GM08714 (cell line): Measurements from ENCODE around the gene KLHL29.

Source experiments
- H3K4me3 ChIP-seq: fragments of 200-500 bp; sonication (Bioruptor generic); 2 replicates; pipeline ENCODE4 v1.5.1; 2014; ENCODE audit warnings: mild to moderate bottlenecking, low read length, inconsistent platforms
- ZNF274 ChIP-seq: IDR thresholded peaks from 2 replicates; pipeline ENCODE4 v1.6.1; 2012; ENCODE audit warnings: mild to moderate bottlenecking, low read depth, low read length

Gene KLHL29

GRCh38 chr2:23606196-23606595, 221.2 kb downstream of the KLHL29 start:
- H3K4me3 ChIP-seq: no peak overlapping the region
- no peak for TF ChIP-seq ZNF274

GRCh38 chr2:23606968-23607367, 222.0 kb downstream of the KLHL29 start:
- no peak overlapping the region for H3K4me3 ChIP-seq
- TF ChIP-seq ZNF274: no peak

DNA sequence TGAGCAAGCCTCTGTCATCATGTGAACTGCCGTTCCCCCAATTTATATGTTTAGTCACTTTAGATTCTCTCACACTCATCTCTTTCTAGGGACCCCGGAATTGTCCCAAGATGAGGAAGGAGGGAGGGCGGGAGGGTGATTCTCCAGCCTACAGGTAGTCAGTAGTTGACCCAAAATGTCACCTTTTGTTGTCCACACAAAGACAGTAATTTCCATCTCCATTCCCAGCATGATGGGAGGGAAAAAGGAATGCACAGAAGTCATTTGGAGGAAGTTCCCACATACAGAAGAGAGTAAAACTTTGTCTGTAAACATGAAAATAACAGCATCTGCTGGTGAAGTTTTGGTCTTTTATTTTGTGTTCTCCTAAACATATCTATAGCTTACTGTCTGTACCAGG, 222.9 kb downstream of the KLHL29 start:
- H3K4me3 ChIP-seq: no peak overlapping the region
- no peak for TF ChIP-seq ZNF274

DNA sequence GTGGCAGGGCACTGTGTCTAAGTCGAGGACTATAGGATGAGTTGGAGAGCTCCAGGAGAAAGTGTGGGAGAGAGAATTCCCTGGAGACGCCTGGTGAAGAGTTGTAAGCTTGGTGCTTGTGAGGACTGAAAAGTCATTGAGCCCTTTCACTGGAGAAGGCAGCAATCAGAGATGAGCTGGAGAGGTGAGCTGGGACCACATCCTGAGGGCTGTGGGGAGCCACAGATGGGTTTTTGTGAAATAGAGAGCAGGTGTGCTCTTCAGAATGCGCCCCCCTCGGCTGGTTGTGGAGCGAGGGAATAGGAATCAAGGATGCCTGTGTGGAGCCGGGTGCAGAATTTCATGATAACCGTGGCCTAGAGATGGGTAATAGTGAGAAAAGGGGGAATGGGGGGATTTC, 224.3 kb downstream of the KLHL29 start:
- TF ChIP-seq ZNF274: no peak
- H3K4me3 ChIP-seq: no peak overlapping the region

- TF ChIP-seq ZNF274: no peak
- no peak overlapping the region for H3K4me3 ChIP-seq
Observed at GRCh38 chr2:23611839-23612238, 226.9 kb downstream of the KLHL29 start.

DNA sequence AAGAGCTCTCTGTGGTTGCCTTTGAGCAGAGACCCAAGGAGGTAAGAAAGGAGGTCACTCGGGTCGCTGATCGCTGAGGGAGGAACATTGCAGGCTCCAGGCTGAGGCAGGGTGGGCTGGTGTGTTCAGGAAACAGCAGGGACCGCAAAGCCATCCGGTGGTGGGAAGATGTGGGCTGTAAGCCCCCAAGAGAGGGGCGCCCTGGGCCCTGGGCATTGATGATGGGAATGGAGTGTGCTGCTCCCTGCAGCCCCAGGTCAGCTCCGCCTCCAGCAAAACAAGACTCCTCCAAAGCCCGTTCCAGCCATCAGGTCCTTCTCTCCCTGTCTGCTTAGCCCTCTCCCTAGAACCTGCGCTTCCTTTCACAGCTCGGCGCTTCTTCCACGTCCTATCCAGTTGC, 229.7 kb downstream of the KLHL29 start:
- H3K4me3 ChIP-seq: no peak overlapping the region
- no peak for TF ChIP-seq ZNF274

GRCh38 chr2:23615216-23616020, 230.4 kb downstream of the KLHL29 start:
- H3K4me3 ChIP-seq: no peak overlapping the region
- TF ChIP-seq ZNF274: no peak

GRCh38 chr2:23616630-23617029, 231.7 kb downstream of the KLHL29 start:
- no peak overlapping the region for H3K4me3 ChIP-seq
- no peak for TF ChIP-seq ZNF274

DNA sequence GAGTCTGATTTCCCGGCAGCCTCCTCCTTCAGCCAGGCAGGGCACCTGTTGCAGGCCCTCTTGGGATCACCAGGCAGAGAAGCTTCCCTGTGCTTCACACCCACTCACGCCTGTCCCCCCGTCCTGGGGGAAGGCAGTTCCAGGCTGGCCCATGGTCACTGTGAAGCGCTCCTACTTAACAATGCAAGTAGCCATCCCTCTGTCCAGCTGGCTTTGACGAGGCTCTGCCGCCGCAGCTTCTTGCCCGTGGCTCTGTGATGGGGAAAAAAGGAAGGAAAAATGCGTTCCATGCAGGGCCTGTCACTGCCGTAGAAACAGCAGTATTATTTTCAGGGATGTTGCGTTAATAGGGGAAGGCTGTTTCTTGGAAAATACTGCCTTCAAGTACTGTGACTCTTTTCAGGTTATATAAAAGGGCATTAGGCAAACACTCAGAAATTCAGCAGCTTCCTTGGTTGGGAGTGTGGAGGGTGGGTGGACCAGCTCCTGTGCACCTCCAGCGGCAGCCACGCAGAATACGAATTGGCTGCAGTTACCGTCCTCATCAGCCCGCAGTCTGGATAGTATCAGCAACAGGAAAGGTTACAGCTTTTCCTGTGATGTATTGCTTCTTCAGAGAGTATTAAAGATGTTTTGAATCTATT, 232.3 kb downstream of the KLHL29 start:
- no peak for TF ChIP-seq ZNF274
- no peak overlapping the region for H3K4me3 ChIP-seq

- no peak for TF ChIP-seq ZNF274
- no peak overlapping the region for H3K4me3 ChIP-seq
Observed at GRCh38 chr2:23617811-23618215, 232.8 kb downstream of the KLHL29 start.

- H3K4me3 ChIP-seq: no peak overlapping the region
- no peak for TF ChIP-seq ZNF274
Observed at GRCh38 chr2:23618265-23618664, 233.3 kb downstream of the KLHL29 start.

- no peak overlapping the region for H3K4me3 ChIP-seq
- TF ChIP-seq ZNF274: no peak
Observed at GRCh38 chr2:23618794-23619530, 234.0 kb downstream of the KLHL29 start.

DNA sequence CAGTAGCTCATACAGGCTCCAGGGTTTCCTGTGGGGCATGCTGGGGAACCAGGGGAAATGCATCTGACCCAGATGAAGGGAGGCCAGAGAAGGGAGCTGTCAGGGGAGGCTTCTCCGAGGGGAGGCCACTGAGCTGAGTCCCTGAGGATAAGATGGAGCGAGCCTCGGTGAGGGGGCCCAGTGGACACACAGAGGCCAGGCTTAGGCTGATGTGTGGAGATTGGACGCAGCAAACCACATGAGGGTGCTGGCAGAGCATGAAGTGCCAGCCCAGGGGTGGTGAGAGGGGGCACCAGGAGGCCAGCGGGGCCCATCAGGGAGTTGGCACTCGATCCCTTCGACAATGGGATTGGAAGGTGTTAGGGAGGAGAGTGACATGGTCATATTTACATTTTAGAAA, 235.0 kb downstream of the KLHL29 start:
- H3K4me3 ChIP-seq: no peak overlapping the region
- no peak for TF ChIP-seq ZNF274

- H3K4me3 ChIP-seq: no peak overlapping the region
- TF ChIP-seq ZNF274: no peak
Observed at GRCh38 chr2:23620841-23621341, 235.9 kb downstream of the KLHL29 start.

DNA sequence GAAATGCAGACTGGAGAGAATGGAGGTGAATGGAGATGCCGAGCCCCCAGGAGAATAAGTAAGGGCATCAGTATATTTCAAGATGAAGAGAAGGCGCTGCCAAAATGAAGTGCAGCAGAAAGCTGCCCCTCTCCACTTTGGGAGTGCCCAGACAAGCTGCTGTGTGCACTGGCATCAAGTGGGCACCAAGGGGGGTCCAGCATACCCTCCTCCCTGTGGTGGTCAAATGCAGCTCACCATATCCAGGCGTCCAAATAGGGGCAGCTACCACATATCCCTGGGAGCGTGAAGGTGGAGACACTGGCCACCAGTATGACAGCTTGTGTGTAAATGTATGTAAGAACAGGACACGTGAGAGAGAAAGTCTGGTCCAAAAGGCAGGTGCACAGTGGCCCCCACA, 236.6 kb downstream of the KLHL29 start:
- TF ChIP-seq ZNF274: no peak
- no peak overlapping the region for H3K4me3 ChIP-seq
